Type B pancreatic cell (in vitro differentiated cells): ENCODE data around the gene MINDY4B. TPM values are rescaled to one million over a fixed set of nuclear protein-coding genes. Genes with fewer than 3 reads are reported as not detected.
"Not testable (repeated sequence)": the region's sequence is repeated elsewhere in the genome, so short reads cannot be mapped to it uniquely, and the experiment has no call there.

Source experiments
- DNase-seq: peaks from one replicate; pipeline ENCODE4 v3.0.0; 2021; ENCODE audit warnings: mixed read lengths; ENCODE audit not compliant: unreplicated experiment; ENCODE audit errors: extremely low spot score
- H3K27ac Mint-ChIP-seq: 2 replicates; pipeline ENCODE4 v1.8.0; 2021; ENCODE audit warnings: mild to moderate bottlenecking, mixed read lengths
- H3K27me3 Mint-ChIP-seq: 2 replicates; pipeline ENCODE4 v1.8.0; 2021; ENCODE audit warnings: mixed read lengths
- H3K36me3 Mint-ChIP-seq: 2 replicates; pipeline ENCODE4 v1.8.0; 2021; ENCODE audit warnings: mixed read lengths
- H3K4me1 Mint-ChIP-seq: one replicate; pipeline ENCODE4 v1.8.0; 2021; ENCODE audit warnings: mixed read lengths; ENCODE audit not compliant: unreplicated experiment
- H3K4me3 Mint-ChIP-seq: 2 replicates; pipeline ENCODE4 v1.8.0; 2021; ENCODE audit warnings: mild to moderate bottlenecking, mixed read lengths
- H3K9me3 Mint-ChIP-seq: 2 replicates; pipeline ENCODE4 v1.8.0; 2021; ENCODE audit warnings: mixed read lengths
- total RNA-seq: library from RNA; stranded (reverse); gene quantifications from 2 replicates; pipeline ENCODE4 v1.2.1, GENCODE V29; 2021; ENCODE audit warnings: low replicate concordance
- TF ChIP-seq, protein P1 (sequence below): fragments of 200-600 bp; sonication (generic); conservative IDR thresholded peaks from 2 replicates; pipeline ENCODE4 v1.5.0; 2021; ENCODE audit warnings: antibody characterized with exemption, mild to moderate bottlenecking

Gene MINDY4B
- total RNA-seq, 1 donor from 2014 or later = not detected

DNA sequence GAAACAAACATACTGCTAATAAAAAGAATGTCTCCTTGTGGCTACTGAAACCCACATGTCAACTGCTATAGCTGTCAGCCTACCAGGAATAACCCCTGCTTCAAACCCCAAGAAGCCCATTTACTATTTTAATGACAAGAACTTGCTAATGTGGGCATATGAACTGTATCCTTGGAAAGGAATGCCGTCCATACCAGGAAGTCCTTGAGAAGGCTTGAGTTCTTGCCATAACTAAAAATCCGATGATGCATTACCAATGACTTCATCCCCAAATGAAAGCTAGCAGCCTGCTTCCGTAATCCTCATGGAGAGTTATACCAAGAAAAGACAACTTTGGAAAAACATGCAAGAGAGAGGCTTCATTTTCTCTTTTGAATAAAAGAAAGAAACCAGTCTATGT lies 34.8 kb downstream of the MINDY4B start:
- TF ChIP-seq, protein P1, sequence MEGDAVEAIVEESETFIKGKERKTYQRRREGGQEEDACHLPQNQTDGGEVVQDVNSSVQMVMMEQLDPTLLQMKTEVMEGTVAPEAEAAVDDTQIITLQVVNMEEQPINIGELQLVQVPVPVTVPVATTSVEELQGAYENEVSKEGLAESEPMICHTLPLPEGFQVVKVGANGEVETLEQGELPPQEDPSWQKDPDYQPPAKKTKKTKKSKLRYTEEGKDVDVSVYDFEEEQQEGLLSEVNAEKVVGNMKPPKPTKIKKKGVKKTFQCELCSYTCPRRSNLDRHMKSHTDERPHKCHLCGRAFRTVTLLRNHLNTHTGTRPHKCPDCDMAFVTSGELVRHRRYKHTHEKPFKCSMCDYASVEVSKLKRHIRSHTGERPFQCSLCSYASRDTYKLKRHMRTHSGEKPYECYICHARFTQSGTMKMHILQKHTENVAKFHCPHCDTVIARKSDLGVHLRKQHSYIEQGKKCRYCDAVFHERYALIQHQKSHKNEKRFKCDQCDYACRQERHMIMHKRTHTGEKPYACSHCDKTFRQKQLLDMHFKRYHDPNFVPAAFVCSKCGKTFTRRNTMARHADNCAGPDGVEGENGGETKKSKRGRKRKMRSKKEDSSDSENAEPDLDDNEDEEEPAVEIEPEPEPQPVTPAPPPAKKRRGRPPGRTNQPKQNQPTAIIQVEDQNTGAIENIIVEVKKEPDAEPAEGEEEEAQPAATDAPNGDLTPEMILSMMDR = no peak
- Mint-ChIP-seq H3K27ac (no peak overlapping the region), H3K27me3 (peaks cover 3% of the 10 kb centered on the region), H3K4me1 (peaks cover 2% of the 10 kb centered on the region), H3K36me3 (no peaks in the 10 kb centered on the region), H3K4me3 (no peak overlapping the region), H3K9me3 (no peaks in the 10 kb centered on the region)
- no peak for DNase-seq

DNA sequence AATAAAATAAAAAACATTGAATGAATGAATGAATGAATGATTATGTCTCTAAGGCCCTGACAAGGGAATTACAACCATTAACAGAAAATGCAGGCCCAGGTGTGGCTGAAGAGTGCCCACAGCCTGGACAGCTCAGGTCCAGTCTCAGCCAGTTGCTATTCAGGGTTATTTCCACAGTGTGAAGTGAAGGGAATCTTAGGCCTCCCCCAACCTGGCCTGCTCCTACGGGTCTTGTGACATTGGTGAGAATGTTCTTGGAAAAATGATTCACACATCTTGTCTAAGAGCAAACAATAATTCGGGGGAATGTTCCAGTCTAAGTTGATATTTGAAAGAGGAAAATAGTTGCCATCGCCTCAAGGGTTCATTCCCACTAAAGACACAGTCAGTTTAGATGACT lies 37.0 kb downstream of the MINDY4B start:
- no peak overlapping the region for H3K4me3 Mint-ChIP-seq
- peaks cover 6% of the 10 kb centered on the region for H3K27me3 Mint-ChIP-seq
- no peak for DNase-seq
- peaks cover 4% of the 10 kb centered on the region for H3K4me1 Mint-ChIP-seq
- TF ChIP-seq, protein P1 = no peak
- no peak overlapping the region for H3K27ac Mint-ChIP-seq
- H3K36me3 Mint-ChIP-seq = no peaks in the 10 kb centered on the region
- no peaks in the 10 kb centered on the region for H3K9me3 Mint-ChIP-seq

DNA sequence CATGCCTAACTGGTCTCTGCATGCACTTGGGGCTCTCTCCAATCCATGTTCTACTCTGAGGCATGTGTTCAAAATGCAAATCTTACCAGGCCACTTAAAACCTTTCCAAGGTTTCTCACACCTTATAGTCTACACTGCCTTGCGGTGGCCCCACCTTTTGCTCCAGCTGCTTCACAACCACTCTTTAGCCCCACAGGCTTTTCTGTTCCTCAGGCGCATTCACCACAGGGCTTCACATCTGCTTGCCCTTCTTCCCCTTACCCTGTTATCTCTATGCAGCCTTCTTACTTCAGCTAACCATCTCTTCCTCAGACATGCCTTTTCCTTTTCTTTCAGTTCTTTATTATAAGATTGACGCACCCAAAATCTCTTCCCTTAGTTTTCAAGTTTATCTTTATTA lies 37.8 kb downstream of the MINDY4B start:
- TF ChIP-seq, protein P1 = no peak
- no peak overlapping the region for H3K4me3 Mint-ChIP-seq
- peaks cover 4% of the 10 kb centered on the region for H3K4me1 Mint-ChIP-seq
- H3K27ac Mint-ChIP-seq = no peak overlapping the region
- H3K36me3 Mint-ChIP-seq = no peaks in the 10 kb centered on the region
- no peaks in the 10 kb centered on the region for H3K9me3 Mint-ChIP-seq
- no peak for DNase-seq
- H3K27me3 Mint-ChIP-seq = peaks cover 6% of the 10 kb centered on the region

DNA sequence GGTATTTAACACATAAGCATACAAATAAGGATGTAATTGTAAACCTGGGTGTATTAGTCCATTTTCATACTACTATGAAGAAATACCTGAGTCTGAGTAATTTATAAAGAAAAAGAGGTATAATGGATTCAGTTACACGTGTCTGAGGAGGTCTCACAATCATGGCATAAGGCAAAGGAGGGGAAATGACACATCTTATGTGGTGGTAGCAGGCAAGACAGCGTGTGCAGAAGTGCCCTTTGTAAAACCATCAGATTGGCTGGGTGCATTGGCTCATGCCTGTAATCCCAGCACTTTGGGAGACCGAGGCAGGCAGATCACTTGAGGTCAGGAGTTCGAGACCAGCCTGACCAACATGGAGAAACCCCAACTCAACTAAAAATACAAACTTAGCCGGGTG lies 41.3 kb downstream of the MINDY4B start:
- not testable (repeated sequence) for H3K9me3 Mint-ChIP-seq, H3K27ac Mint-ChIP-seq, H3K36me3 Mint-ChIP-seq, DNase-seq, H3K4me3 Mint-ChIP-seq, H3K4me1 Mint-ChIP-seq, H3K27me3 Mint-ChIP-seq

DNA sequence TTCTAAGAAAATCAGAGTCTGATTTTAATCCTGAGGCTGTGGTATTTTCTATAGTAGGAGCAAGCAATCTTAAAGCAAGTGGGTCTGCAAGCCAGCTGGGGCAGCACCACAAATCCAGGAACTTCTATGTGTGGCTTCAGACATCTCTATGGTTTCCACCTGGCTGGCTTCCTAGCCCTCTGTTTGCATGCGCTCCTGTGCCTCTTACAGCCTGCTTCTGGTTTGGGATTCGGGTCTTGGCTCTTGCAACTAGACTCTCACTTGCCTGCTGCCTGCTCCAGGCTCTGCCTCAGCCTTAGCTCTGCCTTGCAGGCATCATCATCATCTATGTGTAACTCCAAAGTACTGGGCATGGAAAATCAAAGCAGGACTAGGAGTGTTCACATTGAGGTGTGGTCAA lies 43.4 kb downstream of the MINDY4B start:
- H3K27ac Mint-ChIP-seq = no peak overlapping the region
- TF ChIP-seq, protein P1 = no peak
- H3K4me1 Mint-ChIP-seq = peaks cover 4% of the 10 kb centered on the region
- no peak for DNase-seq
- H3K9me3 Mint-ChIP-seq = no peaks in the 10 kb centered on the region
- no peaks in the 10 kb centered on the region for H3K36me3 Mint-ChIP-seq
- H3K4me3 Mint-ChIP-seq = no peak overlapping the region
- peaks cover 14% of the 10 kb centered on the region for H3K27me3 Mint-ChIP-seq

DNA sequence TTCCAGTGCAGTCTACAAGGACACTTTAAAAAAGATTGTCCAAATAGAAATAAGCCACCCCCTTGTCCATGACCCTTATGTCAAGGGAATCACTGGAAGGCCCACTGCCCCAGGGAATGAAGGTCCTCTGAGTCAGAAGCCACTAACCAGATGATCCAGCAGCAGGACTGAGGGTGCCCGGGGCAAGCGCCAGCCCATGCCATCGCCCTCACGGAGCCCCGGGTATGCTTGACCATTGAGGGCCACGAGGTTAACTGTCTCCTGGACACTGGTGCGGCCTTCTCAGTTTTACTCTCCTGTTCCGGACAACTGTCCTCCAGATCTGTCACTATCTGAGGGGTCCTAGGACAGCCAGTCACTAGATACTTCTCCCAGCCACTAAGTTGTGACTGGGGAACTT lies 47.3 kb downstream of the MINDY4B start:
- H3K27ac Mint-ChIP-seq, H3K36me3 Mint-ChIP-seq, H3K4me1 Mint-ChIP-seq, DNase-seq, H3K9me3 Mint-ChIP-seq, H3K4me3 Mint-ChIP-seq: not testable (repeated sequence)
- peaks cover 12% of the 10 kb centered on the region for H3K27me3 Mint-ChIP-seq

DNA sequence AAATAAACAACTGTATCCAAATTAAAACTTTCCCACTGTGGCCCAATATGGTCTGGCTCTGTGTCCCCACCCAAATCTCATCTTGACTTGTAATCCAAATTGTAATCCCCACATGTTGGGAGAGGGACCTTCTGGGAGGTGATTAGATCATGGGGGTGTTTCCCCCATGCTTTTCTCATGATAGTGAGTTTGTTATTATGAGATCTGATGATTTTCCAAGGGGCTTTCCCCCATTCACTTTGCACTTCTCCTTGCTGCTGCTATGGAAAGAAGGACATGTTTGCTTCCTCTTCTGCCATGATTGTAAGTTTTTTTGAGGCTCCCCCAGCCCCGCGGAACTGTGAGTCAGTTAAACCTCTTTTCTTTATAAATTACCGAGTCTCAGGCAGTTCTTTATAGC lies 55.0 kb downstream of the MINDY4B start:
- TF ChIP-seq, protein P1 = no peak
- Mint-ChIP-seq H3K9me3 (no peaks in the 10 kb centered on the region), H3K27me3 (peaks cover 2% of the 10 kb centered on the region), H3K36me3 (no peaks in the 10 kb centered on the region), H3K4me3 (no peak overlapping the region), H3K27ac (no peak overlapping the region), H3K4me1 (no peaks in the 10 kb centered on the region)
- DNase-seq = no peak
